ENCODE measurements around the gene FUT1.

- TF ChIP-seq REST (IDR thresholded peaks at IDR 0.05) (no peak), TAF1 (conservative IDR thresholded peaks at IDR 0.05) (no peak)
These were observed 17.8 kb downstream of the FUT1 start for GRCh38 chr19:48734625-48735024.

Measured in liver (tissue), 2 donors.